Myocyte (in vitro differentiated cells): ENCODE measurements around the gene DDX25. TPM values are rescaled to one million over a fixed set of nuclear protein-coding genes. Genes with fewer than 3 reads are reported as not detected.

Source experiments
- DNase-seq: peaks from one replicate; pipeline ENCODE4 v3.0.0-alpha.2; 2012; ENCODE audit warnings: low read depth
- total RNA-seq: library from RNA; depleted of rRNA; stranded (reverse); fragments of >200 nt; gene quantifications from 2 replicates; pipeline ENCODE4 v1.2.3, GENCODE V29; 2014

The DDX25 gene
- total RNA-seq, 1 donor from 2014 or later, result not detected

GRCh38 chr11:125968354-125968753, 64.0 kb downstream of the DDX25 start:
- no peak for DNase-seq

- no peak for DNase-seq
Measured at GRCh38 chr11:125971618-125972017, 67.3 kb downstream of the DDX25 start.

GRCh38 chr11:125974284-125974683, 70.0 kb downstream of the DDX25 start:
- DNase-seq, result no peak

GRCh38 chr11:125975634-125976033, 71.3 kb downstream of the DDX25 start:
- DNase-seq, result no peak

- DNase-seq, result no peak
Measured at GRCh38 chr11:125976156-125976555, 71.8 kb downstream of the DDX25 start.

- DNase-seq, result no peak
Measured at GRCh38 chr11:125977333-125977732, 73.0 kb downstream of the DDX25 start.

- no peak for DNase-seq
Measured at GRCh38 chr11:125978181-125978716, 73.9 kb downstream of the DDX25 start.

Other genes with a start within 250 kb of the DDX25 start
- 0.21 TPM in 1 of 2 replicates, not detected in the other for gene ACRV1, start 223.7 kb upstream of the DDX25 start, total RNA-seq
- not detected in 2 replicates for gene PATE1, start 158.2 kb upstream of the DDX25 start, total RNA-seq
- not detected in 2 replicates for gene PATE2, start 125.7 kb upstream of the DDX25 start, total RNA-seq
- not detected in 2 replicates for gene PATE3, start 116.4 kb upstream of the DDX25 start, total RNA-seq
- gene PATE4, start 71.2 kb upstream of the DDX25 start, total RNA-seq, result not detected in 2 replicates
- gene HYLS1, start 16.8 kb upstream of the DDX25 start, total RNA-seq, result 6.2 and 6.3 TPM in 2 replicates
- 13.0 and 20.8 TPM in 2 replicates for gene PUS3, start 1.3 kb upstream of the DDX25 start, total RNA-seq
- gene VSIG10L2, start 41.5 kb downstream of the DDX25 start, total RNA-seq, result not detected in 2 replicates
- gene CDON, start 158.4 kb downstream of the DDX25 start, total RNA-seq, result 73.4 and 147 TPM in 2 replicates